GM19035 (cell line): ENCODE data around the gene MS4A15.
"Not testable (repeated sequence)": the region's sequence is repeated elsewhere in the genome, so short reads cannot be mapped to it uniquely, and the experiment has no call there.

Source experiments
- ATAC-seq: cut with Tn5 transposase; IDR thresholded peaks from one replicate; pipeline ENCODE4 v1.9.1; 2021; ENCODE audit not compliant: unreplicated experiment

The MS4A15 gene, protein sequence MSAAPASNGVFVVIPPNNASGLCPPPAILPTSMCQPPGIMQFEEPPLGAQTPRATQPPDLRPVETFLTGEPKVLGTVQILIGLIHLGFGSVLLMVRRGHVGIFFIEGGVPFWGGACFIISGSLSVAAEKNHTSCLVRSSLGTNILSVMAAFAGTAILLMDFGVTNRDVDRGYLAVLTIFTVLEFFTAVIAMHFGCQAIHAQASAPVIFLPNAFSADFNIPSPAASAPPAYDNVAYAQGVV

DNA sequence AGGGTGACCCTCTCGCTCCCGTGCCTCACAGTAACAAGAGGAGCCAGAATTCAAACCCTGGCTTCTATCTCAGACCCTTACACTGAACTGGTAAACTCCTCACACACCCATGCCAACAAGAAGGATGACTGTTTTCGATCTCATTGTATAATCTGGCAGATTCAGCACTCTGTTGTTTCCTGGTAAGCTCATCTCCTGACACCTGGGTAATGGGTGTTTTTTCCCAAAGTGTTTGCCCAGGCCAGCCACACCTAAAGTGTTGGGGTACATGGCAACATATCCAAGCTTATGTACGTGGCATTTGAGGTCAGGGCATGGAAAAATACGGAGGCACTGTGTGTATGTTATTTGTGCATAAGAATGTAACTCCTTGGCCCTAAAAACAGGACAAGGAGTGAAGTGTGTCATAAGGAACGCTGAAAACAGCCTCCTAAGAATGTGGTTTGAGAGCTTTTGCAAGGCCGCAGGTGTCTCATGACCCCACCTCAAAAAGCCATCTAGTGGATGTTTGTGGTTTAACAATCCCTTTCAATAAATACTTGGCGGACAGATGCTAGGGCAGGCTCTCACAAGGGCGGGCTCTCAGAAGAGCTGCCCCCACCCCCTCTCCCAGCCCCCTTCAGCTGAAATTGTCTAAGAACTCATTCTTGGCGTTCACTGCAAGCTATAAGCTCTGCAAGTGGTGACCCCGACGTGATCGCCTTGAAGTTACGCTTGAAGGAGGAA is at the start of gene MS4A15:
TSS of gene MS4A15 (plus strand) at position 561 of the 726 bp plus-strand sequence. CDS start 6,867 bp downstream, outside the sequence.
- no peak for ATAC-seq

DNA sequence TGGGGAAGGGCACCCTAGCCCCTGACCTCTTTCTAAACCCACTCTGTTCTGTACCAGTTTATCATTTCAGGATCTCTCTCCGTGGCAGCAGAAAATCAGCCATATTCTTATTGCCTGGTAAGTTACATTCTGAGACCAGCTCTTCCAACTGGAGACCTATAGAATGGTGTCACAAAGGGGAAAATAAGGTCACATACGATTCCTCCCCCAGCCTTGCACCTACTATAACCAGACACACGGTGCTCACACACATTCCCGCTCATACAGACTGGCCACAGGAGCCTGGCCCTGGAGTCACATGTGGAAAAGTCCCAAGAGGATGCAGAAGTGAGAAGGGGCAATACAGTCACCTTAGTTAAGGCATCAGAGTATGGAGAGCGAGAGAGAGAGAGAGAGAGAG is 49.7 kb upstream of the MS4A15 start:
- ATAC-seq: no peak

DNA sequence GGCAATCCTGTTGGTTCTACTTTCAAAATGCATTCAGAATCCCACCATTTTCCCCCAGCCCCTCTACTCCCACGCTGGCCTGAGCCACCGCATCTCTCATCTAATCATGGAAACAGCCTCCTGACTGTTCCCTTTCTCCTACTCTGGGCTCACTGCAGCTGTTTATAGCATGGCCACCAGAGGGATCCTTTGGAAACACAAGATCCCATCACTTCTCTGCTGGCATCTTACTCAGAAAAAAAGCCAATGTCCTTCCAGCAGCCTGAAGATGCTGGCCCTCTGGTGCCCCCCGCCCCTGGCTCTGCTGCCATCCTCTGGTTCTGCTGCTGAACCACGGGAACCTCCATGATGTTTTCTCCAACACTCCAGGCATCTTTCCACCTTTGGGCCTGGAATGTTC is 46.2 kb upstream of the MS4A15 start:
- no peak for ATAC-seq

DNA sequence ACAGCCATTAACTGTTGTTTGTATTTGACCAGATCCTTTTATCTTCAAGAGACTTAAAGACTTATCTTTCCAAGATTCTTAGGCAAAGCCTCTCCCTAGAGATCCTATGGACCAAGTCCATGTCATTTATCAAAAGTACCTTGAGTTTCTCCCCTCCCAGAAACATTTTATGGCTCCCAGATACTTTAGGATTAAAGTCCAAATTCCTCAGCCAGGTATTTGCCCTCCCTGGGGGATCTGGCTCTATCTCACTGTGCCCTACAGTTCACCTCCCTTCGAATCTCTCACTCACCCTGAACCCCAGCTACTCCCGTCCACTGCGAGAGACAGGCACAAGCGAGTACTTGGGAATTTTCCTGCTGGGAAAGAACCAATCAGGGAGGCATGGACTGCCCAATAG is 45.4 kb upstream of the MS4A15 start:
- ATAC-seq: no peak

DNA sequence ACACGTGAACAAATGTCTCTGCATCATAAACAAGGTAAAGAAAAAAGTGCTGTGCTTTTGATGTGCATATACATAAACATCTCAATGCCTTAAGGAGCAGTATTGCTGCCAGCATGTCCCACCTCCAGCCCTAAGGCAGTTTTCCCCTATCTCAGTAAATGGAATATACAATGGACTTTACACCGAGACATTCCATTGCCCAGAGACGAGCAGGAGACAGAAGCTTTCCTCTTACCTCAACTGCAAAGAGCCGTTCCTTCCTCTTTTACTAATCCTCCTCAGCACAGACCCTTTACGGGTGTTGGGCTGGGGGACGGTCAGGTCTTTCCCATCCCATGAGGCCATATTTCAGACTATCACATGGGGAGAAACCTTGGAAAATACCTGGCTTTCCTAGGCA is 43.2 kb upstream of the MS4A15 start:
- ATAC-seq: not testable (repeated sequence)

DNA sequence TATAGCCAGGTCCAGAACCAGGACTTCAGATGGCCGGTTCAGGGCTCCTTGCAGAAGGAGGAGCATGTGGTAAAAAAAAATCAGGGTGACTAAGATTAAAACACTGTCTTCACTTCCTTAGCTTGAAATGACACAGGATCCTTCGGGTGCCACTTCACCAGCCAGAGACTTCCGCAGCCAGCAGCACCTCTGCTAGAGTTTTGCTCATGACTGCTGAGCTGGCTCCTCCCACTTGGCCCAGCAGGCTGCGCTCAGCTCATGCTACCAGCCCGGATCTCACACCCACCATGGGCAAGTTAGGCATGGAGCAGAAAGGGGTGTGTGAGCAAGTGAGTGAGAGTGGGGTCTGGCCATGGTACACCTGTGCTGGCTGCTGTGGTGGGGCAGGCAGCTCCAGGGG is 38.7 kb upstream of the MS4A15 start:
- no peak for ATAC-seq

DNA sequence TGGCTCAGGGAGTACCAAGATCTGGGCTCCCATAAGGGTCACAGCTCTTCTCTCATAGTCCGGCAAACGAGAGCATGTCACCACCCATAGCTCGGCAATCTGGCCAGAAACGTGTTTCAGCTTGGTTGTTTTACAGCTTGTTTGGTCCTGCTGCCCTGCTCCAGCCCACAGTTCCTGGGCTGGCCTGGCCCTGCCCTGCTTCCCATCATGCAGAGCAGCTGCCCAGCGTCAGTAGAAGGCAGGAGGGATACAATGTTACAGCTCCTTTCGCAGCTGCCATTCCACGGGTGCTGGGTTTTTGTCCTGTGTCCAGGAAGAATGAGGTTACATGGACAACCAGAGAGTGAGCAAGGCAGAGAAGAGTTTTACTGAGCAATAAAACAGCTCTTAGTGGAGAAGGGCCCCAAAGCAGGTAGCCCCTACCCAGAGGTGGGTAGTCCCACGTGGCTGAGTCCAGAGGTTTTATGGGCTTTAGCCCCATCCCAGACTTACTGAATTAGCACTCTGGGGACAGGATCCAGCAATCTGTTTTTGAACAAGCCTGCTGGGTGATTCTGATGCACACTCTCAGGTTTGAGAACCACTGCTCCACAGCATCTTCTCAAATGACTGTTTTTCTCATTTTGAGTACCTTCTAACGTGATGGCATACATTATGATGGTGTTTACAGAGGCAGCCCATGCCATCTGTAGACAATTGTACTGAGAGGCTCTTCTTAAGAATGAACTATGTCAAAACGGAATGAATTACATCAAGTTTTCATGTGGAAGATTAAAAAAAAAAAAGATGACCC is 37.9 kb upstream of the MS4A15 start:
- no peak for ATAC-seq

DNA sequence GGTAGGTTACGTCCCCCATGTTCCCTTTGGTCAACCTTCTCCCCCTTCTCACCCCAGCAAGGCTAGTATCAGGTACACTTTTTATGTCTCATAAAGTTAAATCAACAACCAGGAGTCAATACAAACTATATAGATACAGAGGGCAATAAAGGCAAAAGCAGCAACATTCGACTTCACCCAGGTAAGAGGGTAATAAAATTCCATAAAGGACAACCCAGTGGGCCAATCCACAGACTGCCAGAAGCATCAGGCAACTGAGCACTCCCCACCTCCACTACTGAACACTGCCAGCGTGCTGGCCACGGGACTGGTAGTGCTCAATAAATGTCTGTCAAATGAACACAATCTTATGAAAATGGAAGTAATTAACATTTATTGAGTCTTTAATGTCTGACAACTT is 37.3 kb upstream of the MS4A15 start:
- ATAC-seq: no peak

DNA sequence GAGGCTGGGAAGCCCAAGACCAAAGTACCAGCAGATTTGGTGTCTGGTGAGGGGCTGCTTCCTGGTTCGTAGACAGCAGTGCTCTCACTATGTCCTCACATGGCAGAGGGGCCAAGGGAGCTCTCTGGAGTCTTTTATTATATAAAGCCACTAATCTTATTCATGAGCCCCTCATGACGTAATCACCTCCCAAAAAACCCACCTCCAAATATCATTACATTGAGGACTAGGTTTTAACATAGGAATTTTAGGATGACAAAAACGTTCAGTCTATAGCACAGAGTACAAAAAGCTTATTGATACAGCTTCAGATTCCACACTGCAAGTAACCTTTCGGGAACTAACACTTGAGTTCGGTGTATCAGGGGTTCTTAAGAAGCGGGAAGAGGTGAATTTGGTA is 36.2 kb upstream of the MS4A15 start:
- no peak for ATAC-seq

DNA sequence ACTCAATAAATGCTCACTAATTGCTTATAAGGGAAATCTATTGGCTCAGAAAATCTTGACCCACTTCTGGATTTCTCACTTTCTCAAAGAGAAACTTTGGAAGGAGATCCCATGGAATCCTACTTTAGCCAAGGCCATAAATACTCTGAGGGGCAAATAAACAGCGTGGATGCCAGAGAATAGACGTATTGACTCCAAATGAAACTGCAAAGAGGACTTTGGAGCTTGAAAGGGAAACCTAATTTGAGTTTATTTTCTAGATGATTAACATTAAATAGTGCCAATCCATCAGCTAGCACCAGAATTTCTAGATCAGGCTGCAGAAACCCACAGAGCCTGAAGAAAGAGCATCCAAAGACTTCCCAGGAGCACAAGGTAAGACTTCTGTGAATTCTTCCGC is 32.2 kb upstream of the MS4A15 start, which contains the start of gene MS4A18:
TSS of gene MS4A18 (plus strand) at position 301 of the 400 bp plus-strand sequence.
- no peak for ATAC-seq

DNA sequence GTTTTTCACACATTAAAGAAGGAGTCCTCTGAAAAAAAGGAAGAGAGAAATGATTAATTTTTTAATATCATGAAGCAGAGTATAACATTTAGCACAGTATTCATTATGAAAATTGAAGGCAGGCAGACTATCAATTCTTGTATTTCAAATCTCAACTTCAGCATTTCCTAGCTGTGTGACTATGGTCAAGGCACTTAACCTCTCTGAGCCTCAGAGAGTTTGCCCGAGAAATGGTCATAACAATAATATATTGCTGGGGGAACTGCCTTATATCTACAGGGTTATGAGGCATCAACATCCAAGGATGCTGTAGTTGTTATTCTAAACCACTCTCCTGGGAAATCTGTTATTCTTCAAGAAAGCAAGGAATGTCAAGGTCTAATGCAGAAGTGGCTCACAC is 31.1 kb upstream of the MS4A15 start:
- ATAC-seq: no peak

DNA sequence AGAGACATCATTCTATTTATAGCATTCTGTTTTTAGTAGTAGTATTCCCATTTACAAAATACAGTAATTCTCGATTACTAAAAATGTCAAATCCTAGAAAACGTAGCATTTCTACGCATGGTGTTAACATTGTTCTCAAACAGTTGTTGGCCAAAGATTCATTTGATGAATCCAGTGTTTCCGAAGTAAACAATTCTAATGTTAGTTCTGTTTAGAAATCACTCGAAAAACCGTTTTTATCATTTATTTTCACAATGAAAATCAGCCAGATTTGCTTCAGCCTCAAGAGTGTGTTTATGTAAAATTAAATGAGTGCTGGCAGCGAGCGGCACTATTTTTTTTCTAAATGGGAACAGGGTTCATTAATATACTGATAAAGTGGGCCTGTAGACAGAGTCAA is 25.1 kb upstream of the MS4A15 start:
- no peak for ATAC-seq

DNA sequence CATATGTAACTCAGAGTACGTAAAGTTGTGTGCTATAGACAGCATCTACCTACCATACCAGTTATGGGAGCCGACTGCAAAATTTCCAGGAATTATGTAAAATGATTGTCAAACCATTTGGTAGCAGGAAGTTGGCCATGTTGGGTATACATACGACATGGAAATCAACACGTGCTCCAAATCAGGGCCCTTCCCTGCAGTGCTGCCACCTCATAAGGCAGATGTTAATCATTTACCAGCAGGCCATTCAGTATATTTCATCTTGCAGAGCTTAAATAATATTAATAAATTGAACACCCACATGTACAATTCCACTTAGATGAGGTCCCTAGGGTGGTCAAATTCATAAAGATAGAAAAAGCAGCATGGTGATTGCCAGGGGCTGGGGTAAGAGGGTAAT is 22.4 kb upstream of the MS4A15 start:
- no peak for ATAC-seq

DNA sequence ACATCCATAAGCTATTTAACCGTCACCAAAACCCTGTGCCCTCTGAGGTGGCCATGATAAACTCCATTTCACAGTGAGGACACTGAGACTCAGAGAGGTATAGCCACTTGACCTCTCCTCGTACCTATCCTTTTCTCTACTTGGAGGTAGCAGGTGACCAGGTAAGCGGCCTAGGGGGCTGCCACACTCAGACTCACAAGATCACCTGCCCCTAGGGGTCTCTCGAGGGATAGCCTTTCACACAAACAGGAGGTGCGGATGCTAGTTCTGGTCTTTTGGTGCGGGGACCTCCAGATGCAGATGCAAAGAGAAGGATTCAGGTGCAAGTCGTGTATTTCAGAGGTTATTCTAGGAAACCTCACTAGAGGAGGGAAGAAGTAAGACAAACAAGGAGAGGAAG is 17.6 kb upstream of the MS4A15 start:
- no peak for ATAC-seq

DNA sequence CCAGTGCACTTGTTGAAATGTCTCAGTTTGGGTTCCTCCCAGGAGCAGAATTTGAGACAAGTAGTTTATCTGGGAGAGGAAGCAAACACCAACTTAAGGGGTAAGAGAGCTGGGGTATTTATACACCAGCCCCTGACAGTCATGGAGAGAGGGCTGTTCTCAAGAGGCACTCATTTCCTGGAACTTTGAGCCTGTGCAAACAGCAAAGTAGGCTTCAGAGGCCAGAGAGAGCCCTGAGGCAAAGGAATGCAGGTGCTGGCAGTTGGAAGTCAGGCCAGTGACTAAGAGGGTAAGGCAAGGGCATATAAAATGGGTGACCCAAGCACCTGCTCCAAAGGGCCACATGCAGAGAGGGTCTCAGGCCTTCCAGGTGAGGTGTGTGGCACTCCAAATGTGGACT is 16.1 kb upstream of the MS4A15 start:
- no peak for ATAC-seq

DNA sequence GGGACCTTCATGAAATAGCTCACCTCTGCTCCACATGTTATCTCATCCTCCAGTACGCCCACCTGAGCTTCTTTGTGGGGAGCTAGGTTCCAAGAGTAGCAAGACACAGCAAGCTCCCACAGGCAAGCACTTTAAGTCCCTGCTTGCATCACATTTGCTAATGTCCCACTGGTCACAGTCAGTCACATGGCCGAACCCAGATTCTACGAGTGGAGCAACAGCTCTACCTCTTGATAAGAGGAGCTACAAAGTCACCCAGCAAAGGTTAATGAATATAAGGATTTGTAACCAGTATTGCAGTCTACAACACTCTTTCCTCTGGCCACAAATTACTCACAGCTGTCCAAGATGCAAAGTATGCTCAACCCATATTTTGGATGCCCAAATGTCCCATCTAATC is 15.2 kb upstream of the MS4A15 start:
- ATAC-seq: no peak

DNA sequence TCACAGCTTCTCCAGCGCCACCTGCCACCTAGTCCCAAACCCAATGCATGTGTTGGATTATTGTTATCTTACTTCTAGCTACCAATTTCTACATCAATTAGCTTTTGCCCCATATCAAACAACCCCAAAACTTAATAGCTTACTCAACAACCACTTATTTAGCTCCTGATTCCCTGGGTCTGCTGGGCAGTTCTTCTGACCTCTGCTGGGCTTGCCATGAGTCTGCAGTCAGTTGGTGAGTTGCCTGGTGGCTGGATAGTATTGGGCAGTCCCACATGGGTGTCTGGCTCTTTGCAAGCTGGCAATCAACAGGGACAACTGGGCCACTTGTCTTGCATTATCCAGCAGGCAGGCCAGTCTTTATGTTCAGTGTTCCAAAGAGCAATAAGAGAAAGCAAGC is 13.6 kb upstream of the MS4A15 start:
- no peak for ATAC-seq

DNA sequence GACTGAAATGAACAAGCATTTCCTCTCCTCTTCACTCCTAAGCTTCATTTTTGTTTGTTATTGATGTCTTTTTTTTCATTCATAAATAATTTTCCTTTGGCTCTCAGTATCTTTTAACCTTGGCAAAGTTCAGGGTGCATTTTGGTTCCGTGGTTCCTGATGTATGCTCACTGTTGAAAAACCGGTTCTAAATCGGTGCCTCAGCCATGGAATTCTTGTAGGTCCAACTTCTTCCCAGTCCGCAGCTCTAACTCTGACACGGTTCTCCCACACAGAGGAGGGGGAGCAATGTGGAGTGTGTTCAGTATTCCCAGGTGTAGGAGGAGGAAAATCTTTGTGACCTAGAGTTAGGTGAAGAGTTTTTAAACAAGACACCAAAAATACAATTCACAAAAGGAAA is 12.6 kb upstream of the MS4A15 start:
- no peak for ATAC-seq

DNA sequence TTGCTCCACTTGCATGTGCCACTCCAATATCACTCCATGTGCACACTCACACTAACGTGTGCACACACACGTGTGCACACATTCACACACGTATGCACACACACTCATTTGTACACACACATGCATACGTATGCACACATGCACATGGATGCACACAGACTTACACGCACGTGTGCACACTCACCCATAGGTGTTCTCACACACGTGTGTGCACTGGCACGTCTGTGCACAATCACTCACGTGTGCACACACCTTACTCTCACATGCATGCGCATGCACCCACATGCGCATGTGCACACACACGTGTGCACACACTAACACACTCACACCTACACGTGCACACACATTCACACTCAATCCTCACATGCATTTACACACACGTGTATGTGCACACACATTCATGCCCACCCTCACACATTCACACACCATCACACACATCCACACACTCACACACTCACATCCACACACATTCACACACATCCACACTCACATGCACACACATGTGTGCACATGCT is 9.3 kb upstream of the MS4A15 start:
- ATAC-seq: no peak

DNA sequence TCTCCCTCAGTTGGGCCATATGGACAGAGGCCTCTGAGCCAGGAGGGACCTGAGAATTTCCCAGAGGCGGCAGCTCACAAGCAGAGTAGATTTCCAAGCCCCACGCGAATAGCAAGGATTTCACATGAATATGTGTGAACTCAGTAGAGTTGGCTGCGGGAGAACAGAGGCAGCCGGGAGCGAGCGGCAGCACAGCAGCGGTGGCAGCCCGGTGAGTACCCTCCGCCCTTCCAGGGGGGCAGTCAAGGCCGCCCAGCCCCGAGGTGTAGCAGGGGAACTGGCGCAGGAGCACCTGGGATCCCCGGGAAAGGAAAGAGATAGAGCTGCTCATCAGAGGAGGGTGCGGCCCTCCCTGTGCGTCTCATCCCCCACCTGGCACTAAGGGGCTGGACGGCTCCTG is 8.4 kb upstream of the MS4A15 start:
- no peak for ATAC-seq

DNA sequence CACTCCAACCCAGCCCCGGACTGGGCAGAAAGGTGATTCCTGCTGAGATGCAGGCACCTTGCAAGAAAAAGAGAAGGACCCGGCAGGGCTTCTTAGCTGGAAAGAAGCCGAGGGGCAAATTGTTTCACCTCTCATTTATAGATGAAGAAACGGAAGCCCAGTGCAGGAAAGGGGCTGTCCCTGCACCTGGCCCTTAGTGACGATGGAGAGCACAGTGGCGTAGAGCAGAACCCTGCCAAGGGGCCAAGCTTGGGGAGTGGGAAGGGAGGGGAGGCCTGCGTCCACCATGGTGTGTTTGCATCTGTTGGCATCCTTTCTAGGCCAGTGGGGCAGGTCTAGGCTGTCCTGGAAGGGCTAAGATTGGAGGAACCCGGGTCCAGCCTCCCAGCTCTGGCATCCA is 7.8 kb upstream of the MS4A15 start:
- ATAC-seq: no peak

DNA sequence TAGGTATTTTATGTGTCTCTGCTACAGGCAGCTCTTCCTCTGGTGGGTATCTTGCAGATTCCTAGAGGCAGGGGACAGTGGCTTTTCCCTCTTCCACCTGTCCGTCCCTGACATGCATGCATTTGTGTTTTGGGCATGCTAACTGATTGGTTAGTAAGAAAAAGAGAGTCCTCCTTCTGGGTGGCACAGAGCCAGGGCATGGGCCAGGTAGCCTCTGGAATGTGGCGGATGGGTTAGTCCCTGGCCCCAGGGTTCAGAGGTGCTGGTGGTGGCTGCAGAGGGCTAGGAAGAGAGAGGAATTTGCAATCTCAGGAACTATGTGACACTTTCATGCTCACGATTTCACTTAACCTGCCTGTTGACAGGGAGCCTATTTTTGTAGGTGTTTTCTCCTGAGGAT is 5.8 kb upstream of the MS4A15 start:
- ATAC-seq: no peak
